ENCODE measurements around the gene PARP15. TPM values are rescaled to one million over a fixed set of nuclear protein-coding genes. Genes with fewer than 3 reads are reported as not detected.

Gene PARP15
- total RNA-seq, 1 donor from 2014 or later, result 5.9 TPM

GRCh38 chr3:122629763-122630162 lies 52.3 kb downstream of the PARP15 start:
- intact Hi-C loops (cut with DNase I), result no loop called here
- no peaks in the 10 kb centered on the region for H3K9me3 ChIP-seq
- TF ChIP-seq POLR2A (IDR thresholded peaks at IDR 0.05) (no peak), POLR2AphosphoS5 (IDR thresholded peaks at IDR 0.05; ENCODE audit: insufficient read depth in 1 of 2, low read depth in 1 of 2) (no peak), CTCF (IDR thresholded peaks at IDR 0.05) (no peak)
- no peak for DNase-seq (ENCODE audit: extremely low spot score in 2 of 2)
- H3K4me1 ChIP-seq, result no peaks in the 10 kb centered on the region
- H3K27ac ChIP-seq, result no peak overlapping the region
- no peak overlapping the region for H3K4me3 ChIP-seq
- H3K27me3 ChIP-seq, result no peaks in the 10 kb centered on the region
- H3K36me3 ChIP-seq, result no peaks in the 10 kb centered on the region

- Histone ChIP-seq H3K4me1 (no peaks in the 10 kb centered on the region), H3K27me3 (no peaks in the 10 kb centered on the region), H3K27ac (no peak overlapping the region), H3K9me3 (no peaks in the 10 kb centered on the region), H3K4me3 (no peak overlapping the region), H3K36me3 (no peaks in the 10 kb centered on the region)
- no peak for TF ChIP-seq POLR2A (IDR thresholded peaks at IDR 0.05)
- TF ChIP-seq POLR2AphosphoS5 (IDR thresholded peaks at IDR 0.05; ENCODE audit: insufficient read depth in 1 of 2, low read depth in 1 of 2), result no peak
- TF ChIP-seq CTCF (IDR thresholded peaks at IDR 0.05), result no peak
- intact Hi-C loops (cut with DNase I), result no loop called here
- DNase-seq (ENCODE audit: extremely low spot score in 2 of 2), result no peak
These were observed 58.3 kb downstream of the PARP15 start for GRCh38 chr3:122635789-122636188.

GRCh38 chr3:122636697-122637096 lies 59.2 kb downstream of the PARP15 start:
- DNase-seq (ENCODE audit: extremely low spot score in 2 of 2), result no peak
- no peak overlapping the region for H3K4me3 ChIP-seq
- H3K27me3 ChIP-seq, result no peaks in the 10 kb centered on the region
- H3K9me3 ChIP-seq, result no peaks in the 10 kb centered on the region
- no peak overlapping the region for H3K27ac ChIP-seq
- H3K36me3 ChIP-seq, result no peaks in the 10 kb centered on the region
- no peak for TF ChIP-seq POLR2A (IDR thresholded peaks at IDR 0.05)
- TF ChIP-seq POLR2AphosphoS5 (IDR thresholded peaks at IDR 0.05; ENCODE audit: insufficient read depth in 1 of 2, low read depth in 1 of 2), result no peak
- no peak for TF ChIP-seq CTCF (IDR thresholded peaks at IDR 0.05)
- intact Hi-C loops (cut with DNase I), result no loop called here
- H3K4me1 ChIP-seq, result no peaks in the 10 kb centered on the region

GRCh38 chr3:122640437-122640999 lies 63.1 kb downstream of the PARP15 start:
- H3K36me3 ChIP-seq, result no peaks in the 10 kb centered on the region
- H3K27me3 ChIP-seq, result no peaks in the 10 kb centered on the region
- no peak overlapping the region for H3K27ac ChIP-seq
- intact Hi-C loops (cut with DNase I), result no loop called here
- H3K4me3 ChIP-seq, result no peak overlapping the region
- no peaks in the 10 kb centered on the region for H3K9me3 ChIP-seq
- DNase-seq (ENCODE audit: extremely low spot score in 2 of 2), result no peak
- H3K4me1 ChIP-seq, result no peaks in the 10 kb centered on the region
- TF ChIP-seq POLR2A (IDR thresholded peaks at IDR 0.05) (no peak), POLR2AphosphoS5 (IDR thresholded peaks at IDR 0.05; ENCODE audit: insufficient read depth in 1 of 2, low read depth in 1 of 2) (no peak), CTCF (IDR thresholded peaks at IDR 0.05) (no peak)

GRCh38 chr3:122642935-122643334 lies 65.5 kb downstream of the PARP15 start:
- TF ChIP-seq POLR2A (IDR thresholded peaks at IDR 0.05) (no peak), POLR2AphosphoS5 (IDR thresholded peaks at IDR 0.05; ENCODE audit: insufficient read depth in 1 of 2, low read depth in 1 of 2) (no peak), CTCF (IDR thresholded peaks at IDR 0.05) (no peak)
- no peaks in the 10 kb centered on the region for H3K9me3 ChIP-seq
- no peak for DNase-seq (ENCODE audit: extremely low spot score in 2 of 2)

More at GRCh38 chr3:122642935-122643334, 65.5 kb downstream of the PARP15 start:
- Histone ChIP-seq H3K4me3 (no peak overlapping the region), H3K27me3 (no peaks in the 10 kb centered on the region), H3K4me1 (no peaks in the 10 kb centered on the region), H3K36me3 (no peaks in the 10 kb centered on the region), H3K27ac (no peak overlapping the region)
- intact Hi-C loops (cut with DNase I), result no loop called here

Data from vagina (tissue), 2 donors.